Measurements from ENCODE around the gene ZFTA. TPM values are rescaled to one million over a fixed set of nuclear protein-coding genes. Genes with fewer than 3 reads are reported as not detected.

ZFTA gene
- total RNA-seq, 4 donors from 2014 or later, result 3.7 to 10.5 (median 8.5) TPM

Small RNA genes lying within 50 kb of the gene (small RNA-seq; reads per million reads assigned to genes)
- gene RN7SL596P, result 0 reads per million in 2 donors

Other genes with a start within 250 kb of the ZFTA start
- gene PLAAT4, start 232.0 kb downstream of the ZFTA start, total RNA-seq, result 100 to 1,000 TPM in 2 of 4 donors, 10 to 100 TPM in 2; 54.5 to 179 (median 93.4) TPM
- 100 to 1,000 TPM in 1 of 4 donors, 10 to 100 TPM in 3; 13.2 to 144 (median 68.7) TPM for gene PLAAT2, start 205.4 kb downstream of the ZFTA start, total RNA-seq
- 10 to 100 TPM in 3 of 4 donors, 1 to 10 TPM in 1; 6.8 to 20.1 (median 18.4) TPM for gene PLAAT3, start 154.3 kb downstream of the ZFTA start, total RNA-seq
- 10 to 100 TPM; 25.5 to 38.4 (median 31.3) TPM for gene ATL3, start 97.4 kb downstream of the ZFTA start, total RNA-seq
- 100 to 1,000 TPM in 3 of 4 donors, 10 to 100 TPM in 1; 47.9 to 132 (median 101) TPM for gene RTN3, start 87.3 kb downstream of the ZFTA start, total RNA-seq
- 10 to 100 TPM in 1 of 4 donors, 1 to 10 TPM in 3; 3.5 to 15.7 (median 6.4) TPM for gene SPINDOC, start 44.7 kb upstream of the ZFTA start, total RNA-seq
- gene MARK2, start 70.3 kb upstream of the ZFTA start, total RNA-seq, result 10 to 100 TPM; 34.7 to 82.9 (median 72.1) TPM
- under 1 TPM in 2 of 4 donors, not detected in 2; 0.57 to 0.67 TPM for gene RCOR2, start 148.4 kb upstream of the ZFTA start, total RNA-seq
- gene NAA40, start 170.2 kb upstream of the ZFTA start, total RNA-seq, result 10 to 100 TPM; 46.2 to 80.0 (median 57.1) TPM
- gene COX8A, start 205.8 kb upstream of the ZFTA start, total RNA-seq, result 1,000 to 10,000 TPM in 2 of 4 donors, 100 to 1,000 TPM in 2; 390 to 1,297 (median 877) TPM
- 100 to 1,000 TPM in 1 of 4 donors, 10 to 100 TPM in 3; 79.2 to 110 (median 95.4) TPM for gene OTUB1, start 217.7 kb upstream of the ZFTA start, total RNA-seq

Measured in Peyer's patch (tissue), 4 donors.